Lung (tissue), 12 donors: Measurements from ENCODE around the gene SPG7. TPM values are rescaled to one million over a fixed set of nuclear protein-coding genes. Genes with fewer than 3 reads are reported as not detected.

ENCODE experiments used
- ATAC-seq: fragments of 200-7000 bp; cut with Tn5 transposase; one replicate; pipeline ENCODE4 v1.9.1; 2020; ENCODE audit warnings: moderate number of reproducible peaks; ENCODE audit not compliant: insufficient read depth, low FRiP score
- DNase-seq, 3 donors: peaks; one replicate each; pipeline ENCODE4 v3.0.0-alpha.2; 2013 to 2017
- H3K27ac ChIP-seq, 2 donors: one replicate each; pipeline ENCODE4 v1.5.1; 2013; ENCODE audit warnings: mild to moderate bottlenecking in 2 of 2, moderate library complexity in 2 of 2, control low read depth in 1 of 2, inconsistent platforms in 1 of 2, low read depth in 1 of 2, low read length in 1 of 2
- H3K27me3 ChIP-seq, 3 donors: one replicate each; pipeline ENCODE4 v1.5.1; 2013; ENCODE audit warnings: low read length in 2 of 3; ENCODE audit not compliant: control insufficient read depth in 3 of 3, insufficient read depth in 3 of 3
- H3K36me3 ChIP-seq, 4 donors: one replicate each; pipeline ENCODE4 v1.5.1; 2013; ENCODE audit warnings: low read length in 4 of 4, mild to moderate bottlenecking in 1 of 4, moderate library complexity in 1 of 4; ENCODE audit not compliant: control insufficient read depth in 4 of 4, insufficient read depth in 4 of 4
- H3K4me1 ChIP-seq, 5 donors: one replicate each; pipeline ENCODE4 v1.5.1; 2013; ENCODE audit warnings: low read length in 5 of 5, mild to moderate bottlenecking in 2 of 5, moderate library complexity in 1 of 5; ENCODE audit not compliant: control insufficient read depth in 5 of 5, insufficient read depth in 5 of 5
- H3K4me3 ChIP-seq: one replicate; pipeline ENCODE4 v1.5.1; 2013; ENCODE audit warnings: mild to moderate bottlenecking, control low read depth, moderate library complexity
- H3K9ac ChIP-seq, 2 donors: one replicate each; pipeline ENCODE4 v1.5.1; 2013; ENCODE audit warnings: low read length in 2 of 2, control low read depth in 1 of 2; ENCODE audit not compliant: insufficient read depth in 1 of 2
- H3K9me3 ChIP-seq, 4 donors: one replicate each; pipeline ENCODE4 v1.5.1; 2013; ENCODE audit warnings: low read length in 3 of 4, mild to moderate bottlenecking in 1 of 4, moderate library complexity in 1 of 4; ENCODE audit not compliant: control insufficient read depth in 4 of 4, insufficient read depth in 3 of 4
- CTCF ChIP-seq: IDR thresholded peaks from 2 replicates; pipeline ENCODE4 v1.5.1; 2012; ENCODE audit warnings: mild to moderate bottlenecking; ENCODE audit errors: control extremely low read depth, extremely low read depth
- WGBS, 2 donors: extraction: QIAGEN DNeasy Blood & Tissue Kit; methylation state at CpG; one replicate each; pipeline ENCODE4 v1.1.7; 2013; 5-methylcytosine and 5-hydroxymethylcytosine counted together
- polyA plus RNA-seq, 2 donors: library from polyadenylated mRNA; stranded (reverse); fragments of 200-250 nt; gene quantifications; one replicate each; pipeline ENCODE4 v1.2.1, GENCODE V29; 2013
- total RNA-seq, 2 donors: library from RNA; depleted of rRNA in 1 of 2; stranded (reverse); fragments of >200 nt in 1 of 2; gene quantifications; one replicate each; pipeline ENCODE4 v1.2.1, GENCODE V29; 2014 to 2021
- donor health status: control.
- donor health status: control.
- donor health status: Bipolar disorder and iron deficiency.
- donor health status: healthy.
- donor health status: DM: yes; HTN: yes; CAD: no.

Gene SPG7
- total and polyA plus RNA-seq, 4 donors: 59.0 to 114 (median 95.4) TPM

DNA sequence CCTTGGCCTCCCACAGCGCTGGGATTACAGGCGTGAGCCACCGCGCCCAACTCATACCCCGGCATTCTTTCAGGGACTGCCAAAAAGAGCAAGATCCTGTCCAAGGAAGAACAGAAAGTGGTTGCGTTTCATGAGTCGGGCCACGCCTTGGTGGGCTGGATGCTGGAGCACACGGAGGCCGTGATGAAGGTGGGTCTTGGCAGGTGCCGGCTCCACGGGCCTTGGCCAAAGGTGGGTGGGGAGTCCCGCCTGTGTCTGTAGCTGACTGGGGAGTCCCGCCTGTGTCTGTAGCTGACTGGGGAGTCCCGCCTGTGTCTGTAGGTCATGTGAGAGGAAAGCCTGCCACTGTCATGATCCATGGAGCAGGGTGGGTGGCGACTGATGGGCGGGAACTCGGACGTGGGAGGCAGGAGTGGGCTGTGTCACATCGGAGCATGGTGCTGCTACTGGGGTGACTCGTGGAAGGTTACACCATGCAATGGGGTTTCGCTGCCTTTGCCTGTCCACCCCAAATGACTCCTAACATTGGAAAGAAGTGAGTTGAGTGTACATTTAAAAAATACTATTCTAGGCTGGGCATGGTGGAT lies 42.3 kb downstream of the SPG7 start:
- ATAC-seq (no peak), DNase-seq (no peak)
- no peak for TF ChIP-seq CTCF
- 95 to 97% methylated on average over 22 of the region's 22 CpGs for WGBS, 2 donors
- no peaks in the 10 kb centered on the region for H3K27me3 ChIP-seq
- no peaks in the 10 kb centered on the region for H3K9me3 ChIP-seq
- H3K4me1 ChIP-seq: no peaks in the 10 kb centered on the region
- no peak overlapping the region for H3K9ac ChIP-seq
- peaks cover 16 to 72% (median 42%) of the 10 kb centered on the region in 4 donors for H3K36me3 ChIP-seq
- no peak overlapping the region for H3K27ac ChIP-seq
- H3K4me3 ChIP-seq: no peak overlapping the region

DNA sequence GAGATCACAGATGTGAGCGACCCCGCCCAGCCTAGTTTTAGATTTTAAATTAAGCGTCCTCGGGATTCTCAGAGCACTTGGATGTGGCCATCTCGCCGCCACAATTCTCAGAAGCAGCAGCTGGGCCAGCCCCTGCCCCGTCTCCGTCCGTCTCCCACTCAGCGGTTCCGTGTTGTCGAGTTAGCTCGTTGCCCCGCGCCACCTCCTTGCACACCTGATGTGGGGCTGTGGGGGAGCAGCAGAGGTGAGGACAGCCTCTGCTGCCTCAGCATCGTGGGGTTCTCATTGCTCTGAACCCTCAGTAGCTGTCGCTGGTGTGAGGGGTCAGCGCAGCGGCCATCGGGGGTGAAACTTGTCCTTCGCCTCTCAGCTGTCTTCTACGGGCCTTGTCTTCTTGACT lies 44.1 kb downstream of the SPG7 start:
- Histone ChIP-seq H3K9me3 (no peaks in the 10 kb centered on the region), H3K27ac (no peak overlapping the region), H3K9ac (no peak overlapping the region), H3K4me1 (peaks cover 0 to 3% (median 0%) of the 10 kb centered on the region in 5 donors), H3K27me3 (no peaks in the 10 kb centered on the region), H3K4me3 (no peak overlapping the region), H3K36me3 (peaks cover 11 to 71% (median 42%) of the 10 kb centered on the region in 4 donors)
- TF ChIP-seq CTCF: no peak
- 96 to 97% methylated on average over 22 of the region's 22 CpGs for WGBS, 2 donors
- no peak for DNase-seq
- no peak for ATAC-seq

GRCh38 chr16:89552913-89553312 lies 44.7 kb downstream of the SPG7 start:
- no peak overlapping the region for H3K4me3 ChIP-seq
- H3K27me3 ChIP-seq: no peaks in the 10 kb centered on the region
- no peak overlapping the region for H3K9ac ChIP-seq
- peaks cover 10 to 68% (median 40%) of the 10 kb centered on the region in 4 donors for H3K36me3 ChIP-seq
- H3K27ac ChIP-seq: no peak overlapping the region
- peaks cover 0 to 3% (median 0%) of the 10 kb centered on the region in 5 donors for H3K4me1 ChIP-seq
- ATAC-seq (no peak), DNase-seq (no peak)
- no peak for TF ChIP-seq CTCF
- H3K9me3 ChIP-seq: no peaks in the 10 kb centered on the region
- 95 to 96% methylated on average over 13 of the region's 13 CpGs for WGBS, 2 donors

GRCh38 chr16:89553733-89554132 lies 45.5 kb downstream of the SPG7 start:
- Histone ChIP-seq H3K36me3 (peaks cover 10 to 62% (median 37%) of the 10 kb centered on the region in 4 donors), H3K9me3 (no peaks in the 10 kb centered on the region), H3K4me3 (no peak overlapping the region), H3K27ac (no peak overlapping the region), H3K4me1 (peaks cover 0 to 3% (median 0%) of the 10 kb centered on the region in 5 donors), H3K27me3 (no peaks in the 10 kb centered on the region), H3K9ac (no peak overlapping the region)
- no peak for TF ChIP-seq CTCF
- WGBS, 2 donors: 92 to 96% methylated on average over 18 of the region's 18 CpGs
- no peak for DNase-seq
- ATAC-seq: no peak
